Measurements from ENCODE around the gene GPR55. TPM values are rescaled to one million over a fixed set of nuclear protein-coding genes. Genes with fewer than 3 reads are reported as not detected.

The GPR55 gene
- total RNA-seq, 1 donor from 2014 or later = 0.20 TPM

- ATAC-seq = no peak
Measured at GRCh38 chr2:230933521-230934180, 8.6 kb upstream of the GPR55 start.

GRCh38 chr2:230932556-230933511, 7.8 kb upstream of the GPR55 start:
- ATAC-seq = no peak

- ATAC-seq = no peak
Measured at GRCh38 chr2:230931556-230932231, 6.7 kb upstream of the GPR55 start.

- no peak for ATAC-seq
Measured at GRCh38 chr2:230930928-230931555, 6.0 kb upstream of the GPR55 start.

- no peak for ATAC-seq
Measured at GRCh38 chr2:230930149-230930780, 5.2 kb upstream of the GPR55 start.

GRCh38 chr2:230929381-230930148, 4.5 kb upstream of the GPR55 start:
- ATAC-seq = no peak

GRCh38 chr2:230928701-230929380, 3.8 kb upstream of the GPR55 start:
- ATAC-seq = no peak

- ATAC-seq = no peak
Measured at GRCh38 chr2:230927711-230928341, 2.8 kb upstream of the GPR55 start.

- peak; percentile 12 for ATAC-seq
Measured at GRCh38 chr2:230925879-230926765, 1.1 kb upstream of the GPR55 start.

GRCh38 chr2:230925443-230925878, 419 bp upstream of the GPR55 start:
- ATAC-seq = no peak

- no peak for ATAC-seq
Measured at GRCh38 chr2:230924092-230924469, 961 bp downstream of the GPR55 start.

GRCh38 chr2:230922951-230923717, 1.9 kb downstream of the GPR55 start:
- ATAC-seq = no peak

- no peak for ATAC-seq
Measured at GRCh38 chr2:230921806-230922595, 3.0 kb downstream of the GPR55 start.

GRCh38 chr2:230920167-230920566, 4.9 kb downstream of the GPR55 start:
- no peak for ATAC-seq

GRCh38 chr2:230919681-230920080, 5.4 kb downstream of the GPR55 start:
- ATAC-seq = no peak

GRCh38 chr2:230919240-230919639, 5.8 kb downstream of the GPR55 start:
- no peak for ATAC-seq

- no peak for ATAC-seq
Measured at GRCh38 chr2:230916218-230916617, 8.8 kb downstream of the GPR55 start.

GRCh38 chr2:230915319-230915718, 9.7 kb downstream of the GPR55 start:
- ATAC-seq = peak; percentile 25
